Immature natural killer cell (primary cell): ENCODE results near the gene ITM2C. TPM values are rescaled to one million over a fixed set of nuclear protein-coding genes. Genes with fewer than 3 reads are reported as not detected.

Experiments used
- DNase-seq, 3 donors: peaks; one replicate each; pipeline ENCODE4 v3.0.0; 2022; ENCODE audit warnings: mixed read lengths in 1 of 3
- H3K27ac Mint-ChIP-seq, 6 donors: one replicate each; pipeline ENCODE4 v1.8.0; 2020; ENCODE audit warnings: mixed read lengths in 6 of 6, mild to moderate bottlenecking in 5 of 6, inconsistent platforms in 4 of 6, moderate library complexity in 3 of 6
- H3K27me3 Mint-ChIP-seq, 3 donors: one replicate each; pipeline ENCODE4 v1.8.0; 2020 to 2021; ENCODE audit warnings: low read depth in 3 of 3, mild to moderate bottlenecking in 3 of 3, mixed read lengths in 3 of 3, moderate library complexity in 3 of 3, inconsistent platforms in 1 of 3
- H3K36me3 Mint-ChIP-seq, 3 donors: one replicate each; pipeline ENCODE4 v1.8.0; 2020; ENCODE audit warnings: mixed read lengths in 3 of 3, inconsistent platforms in 2 of 3, mild to moderate bottlenecking in 2 of 3
- H3K4me1 Mint-ChIP-seq, 2 donors: one replicate each; pipeline ENCODE4 v1.8.0; 2020; ENCODE audit warnings: inconsistent platforms in 2 of 2, mild to moderate bottlenecking in 2 of 2, mixed read lengths in 2 of 2, moderate library complexity in 1 of 2
- H3K4me3 Mint-ChIP-seq, 5 donors: one replicate each; pipeline ENCODE4 v1.8.0; 2020; ENCODE audit warnings: mild to moderate bottlenecking in 5 of 5, mixed read lengths in 5 of 5, inconsistent platforms in 3 of 5, moderate library complexity in 3 of 5
- H3K9me3 Mint-ChIP-seq, 6 donors: one replicate each; pipeline ENCODE4 v1.8.0; 2020; ENCODE audit warnings: mild to moderate bottlenecking in 6 of 6, mixed read lengths in 6 of 6, inconsistent platforms in 4 of 6, moderate library complexity in 3 of 6
- polyA plus RNA-seq, 3 donors: library from polyadenylated mRNA; unstranded; fragments of 300-500 nt; fragmentation: Illumina TruSeq; gene quantifications; one replicate each; pipeline ENCODE4 v1.2.3, GENCODE V29; 2021

Gene ITM2C
- polyA plus RNA-seq, 3 donors from 2014 or later, result 5.3 to 23.7 (median 16.9) TPM

DNA sequence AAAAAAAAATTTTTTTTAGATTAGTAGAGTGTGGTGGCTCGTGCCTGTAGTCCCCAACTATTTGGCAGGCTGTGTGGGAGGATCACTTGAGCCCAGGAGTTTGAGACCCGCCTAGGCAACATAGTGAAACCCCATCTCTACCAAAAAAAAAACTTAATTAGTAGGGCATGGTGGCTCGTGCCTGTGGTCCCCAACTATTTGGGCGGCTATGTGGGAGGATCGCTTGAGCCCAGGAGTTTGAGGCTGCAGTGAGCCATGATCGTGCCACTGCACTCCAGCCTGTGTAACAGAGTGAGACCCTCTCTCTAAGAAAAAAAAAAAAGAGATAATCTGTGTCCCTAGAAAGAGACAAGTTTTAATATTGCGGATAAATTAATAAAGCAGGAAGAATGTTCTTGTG, 51.5 kb downstream of the ITM2C start:
- peaks cover 0 to 2% (median 0%) of the 10 kb centered on the region in 6 donors for H3K9me3 Mint-ChIP-seq
- H3K27me3 Mint-ChIP-seq, result peaks cover 2 to 21% (median 9%) of the 10 kb centered on the region in 3 donors
- no peak overlapping the region for H3K4me3 Mint-ChIP-seq
- DNase-seq, result no peak
- H3K27ac Mint-ChIP-seq, result no peak overlapping the region
- no peaks in the 10 kb centered on the region for H3K4me1 Mint-ChIP-seq
- H3K36me3 Mint-ChIP-seq, result no peaks in the 10 kb centered on the region

- DNase-seq, result no peak
- peaks cover 4 to 28% (median 10%) of the 10 kb centered on the region in 3 donors for H3K27me3 Mint-ChIP-seq
- H3K27ac Mint-ChIP-seq, result no peak overlapping the region
- no peaks in the 10 kb centered on the region for H3K36me3 Mint-ChIP-seq
- H3K4me3 Mint-ChIP-seq, result no peak overlapping the region
- H3K4me1 Mint-ChIP-seq, result no peaks in the 10 kb centered on the region
- peaks cover 0 to 2% (median 0%) of the 10 kb centered on the region in 6 donors for H3K9me3 Mint-ChIP-seq
Observed at GRCh38 chr2:230919240-230919639, 54.5 kb downstream of the ITM2C start.

DNA sequence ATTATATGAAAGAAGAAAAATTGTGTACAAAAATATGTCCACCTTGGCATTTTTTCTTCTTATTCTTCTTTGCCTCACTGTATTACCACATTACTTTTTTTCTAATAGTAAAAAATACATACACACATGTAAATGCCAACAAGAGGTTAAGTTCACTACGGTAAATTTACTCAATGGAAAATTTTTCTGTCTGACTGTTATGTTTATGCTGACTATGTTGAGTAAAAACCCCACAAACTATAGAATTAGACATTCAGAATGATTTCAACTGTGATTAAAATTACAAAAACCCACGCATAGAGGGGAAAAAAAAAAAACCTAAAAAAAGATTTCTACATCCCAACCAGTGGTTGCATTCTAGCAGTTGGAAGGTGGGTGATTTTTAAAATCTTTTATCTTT, 54.9 kb downstream of the ITM2C start:
- Mint-ChIP-seq H3K27me3 (peaks cover 8 to 32% (median 14%) of the 10 kb centered on the region in 3 donors), H3K4me3 (no peak overlapping the region)

GRCh38 chr2:230920167-230920566, 55.4 kb downstream of the ITM2C start:
- Mint-ChIP-seq H3K27ac (no peak overlapping the region), H3K4me3 (no peak overlapping the region), H3K36me3 (no peaks in the 10 kb centered on the region), H3K27me3 (peaks cover 12 to 34% (median 14%) of the 10 kb centered on the region in 3 donors), H3K9me3 (peaks cover 0 to 2% (median 0%) of the 10 kb centered on the region in 6 donors), H3K4me1 (no peaks in the 10 kb centered on the region)
- DNase-seq, result no peak

More for the DNA sequence above, 54.9 kb downstream of the ITM2C start:
- H3K9me3 Mint-ChIP-seq, result peaks cover 0 to 2% (median 0%) of the 10 kb centered on the region in 6 donors
- H3K4me1 Mint-ChIP-seq, result no peaks in the 10 kb centered on the region
- DNase-seq, result no peak
- H3K36me3 Mint-ChIP-seq, result no peaks in the 10 kb centered on the region
- no peak overlapping the region for H3K27ac Mint-ChIP-seq

DNA sequence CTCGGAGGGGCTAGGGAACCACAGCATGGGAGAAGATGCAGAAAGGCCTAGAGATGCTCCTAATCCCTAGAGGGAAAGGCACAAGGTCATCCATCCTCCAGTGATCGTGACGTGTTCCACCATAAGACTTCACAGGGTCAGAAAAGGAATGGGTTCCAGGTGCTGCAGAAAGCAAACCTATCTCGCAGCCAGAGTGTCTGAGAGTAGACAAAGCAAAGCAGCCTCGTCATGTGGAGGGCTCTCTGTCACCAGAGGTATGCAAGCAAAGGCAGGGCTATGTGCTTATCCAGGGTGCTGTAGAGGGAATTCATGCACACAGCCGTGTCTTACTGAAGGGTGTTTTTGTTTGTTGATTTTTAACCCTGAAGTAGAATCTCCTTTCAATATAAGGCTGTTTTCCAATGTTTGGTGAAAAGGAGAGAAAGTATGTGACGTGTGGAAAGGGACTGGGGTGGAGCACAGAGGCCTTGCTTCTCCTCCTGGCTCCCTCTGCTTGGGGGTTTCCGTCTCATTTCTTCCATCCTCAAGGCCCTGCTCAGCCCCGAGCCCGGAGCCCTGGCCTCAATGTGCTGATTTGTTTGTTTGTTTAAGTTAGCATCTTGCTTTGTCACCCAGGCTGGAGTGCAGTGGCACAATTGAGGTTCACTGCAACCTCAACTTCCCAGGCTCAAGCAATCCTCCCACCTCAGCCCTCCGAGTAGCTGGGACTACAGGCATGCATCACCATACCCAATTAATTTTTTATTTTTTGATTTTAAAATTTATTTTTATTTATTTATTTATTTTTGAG, 57.3 kb downstream of the ITM2C start:
- Mint-ChIP-seq H3K9me3 (peaks cover 0 to 2% (median 0%) of the 10 kb centered on the region in 6 donors), H3K27me3 (peaks cover 10 to 35% (median 14%) of the 10 kb centered on the region in 3 donors), H3K36me3 (no peaks in the 10 kb centered on the region), H3K4me1 (no peaks in the 10 kb centered on the region), H3K4me3 (no peak overlapping the region), H3K27ac (no peak overlapping the region)
- no peak for DNase-seq

DNA sequence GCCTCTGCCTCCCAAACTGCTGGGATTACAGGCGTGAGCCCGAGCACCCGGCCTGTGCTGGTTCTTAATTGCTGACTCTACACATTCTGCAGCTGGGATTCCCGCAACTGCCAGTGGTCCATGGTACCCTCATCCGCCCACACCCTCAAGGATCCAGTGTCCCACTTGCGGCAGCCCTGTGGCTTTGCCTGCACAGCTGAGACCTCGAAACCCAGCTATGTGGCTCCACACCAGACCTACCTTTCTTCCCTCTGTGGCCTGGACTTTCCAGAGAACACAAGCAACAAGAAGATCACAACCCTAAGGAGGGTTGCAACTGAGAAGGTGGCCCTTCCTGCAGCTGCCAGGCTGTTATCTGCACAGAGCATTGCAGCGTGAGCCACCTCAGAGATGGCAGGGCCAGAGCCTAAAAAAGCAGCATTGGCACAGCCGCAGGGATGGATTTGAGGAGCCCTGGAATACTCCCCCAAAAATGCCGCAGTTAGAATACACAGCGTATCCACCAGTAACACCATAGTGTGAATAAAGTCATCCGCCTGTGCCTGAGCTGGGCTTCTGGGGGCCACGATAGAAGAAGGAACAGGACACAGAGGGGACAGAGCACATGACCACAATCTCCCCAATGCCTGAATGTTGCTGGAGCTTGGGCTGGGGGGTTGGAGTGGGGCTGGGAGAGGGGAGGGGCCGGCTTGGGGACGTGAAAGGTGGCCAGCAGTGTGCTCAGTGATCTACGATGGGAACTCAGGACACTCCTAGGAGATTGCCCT, 58.4 kb downstream of the ITM2C start:
- no peak for DNase-seq
- no peaks in the 10 kb centered on the region for H3K36me3 Mint-ChIP-seq

GRCh38 chr2:230924092-230924469, 59.3 kb downstream of the ITM2C start:
- Mint-ChIP-seq H3K9me3 (peaks cover 0 to 2% (median 0%) of the 10 kb centered on the region in 6 donors), H3K36me3 (no peaks in the 10 kb centered on the region), H3K4me3 (peak overlapping the region in 1 of 5 donors; percentile 33), H3K27me3 (peaks cover 10 to 30% (median 17%) of the 10 kb centered on the region in 3 donors), H3K4me1 (no peaks in the 10 kb centered on the region), H3K27ac (no peak overlapping the region)
- no peak for DNase-seq

More for the DNA sequence above, 58.4 kb downstream of the ITM2C start:
- Mint-ChIP-seq H3K9me3 (peaks cover 0 to 2% (median 0%) of the 10 kb centered on the region in 6 donors), H3K27me3 (peaks cover 10 to 34% (median 17%) of the 10 kb centered on the region in 3 donors), H3K27ac (peak overlapping the region in 1 of 6 donors; percentile 19), H3K4me1 (no peaks in the 10 kb centered on the region), H3K4me3 (peak overlapping the region in 1 of 5 donors; percentile 46)

GRCh38 chr2:230924470-230925341, 60.0 kb downstream of the ITM2C start, which contains the start of gene GPR55:
GPR55 (minus strand) TSS chr2:230925242; CDS start chr2:230910962, 14,280 bp downstream.
- no peak for DNase-seq
- Mint-ChIP-seq H3K4me3 (peak within 1 kb of the TSS in 1 of 5 donors; percentile 50), H3K4me1 (no peaks in the 10 kb centered on the region), H3K27me3 (peaks cover 10 to 30% (median 20%) of the 10 kb centered on the region in 3 donors), H3K27ac (no peak within 1 kb of the TSS), H3K9me3 (peaks cover 0 to 2% (median 0%) of the 10 kb centered on the region in 6 donors), H3K36me3 (no peaks in the 10 kb centered on the region)

- no peak overlapping the region for H3K27ac Mint-ChIP-seq
- no peak for DNase-seq
- H3K27me3 Mint-ChIP-seq, result peaks cover 15 to 24% (median 20%) of the 10 kb centered on the region in 3 donors
- H3K9me3 Mint-ChIP-seq, result no peaks in the 10 kb centered on the region
- H3K36me3 Mint-ChIP-seq, result no peaks in the 10 kb centered on the region
- peaks cover 3 to 5% of the 10 kb centered on the region in 2 donors for H3K4me1 Mint-ChIP-seq
- peak overlapping the region in 1 of 5 donors; percentile 27 for H3K4me3 Mint-ChIP-seq
Observed at GRCh38 chr2:230925443-230925878, 60.7 kb downstream of the ITM2C start.

GRCh38 chr2:230925879-230926765, 61.4 kb downstream of the ITM2C start:
- no peak for DNase-seq
- H3K9me3 Mint-ChIP-seq, result no peaks in the 10 kb centered on the region
- H3K27me3 Mint-ChIP-seq, result peaks cover 18 to 27% (median 21%) of the 10 kb centered on the region in 3 donors
- H3K27ac Mint-ChIP-seq, result no peak overlapping the region
- no peaks in the 10 kb centered on the region for H3K36me3 Mint-ChIP-seq
- H3K4me1 Mint-ChIP-seq, result peaks cover 10 to 11% of the 10 kb centered on the region in 2 donors
- H3K4me3 Mint-ChIP-seq, result no peak overlapping the region

- Mint-ChIP-seq H3K4me3 (no peak overlapping the region), H3K27ac (no peak overlapping the region)
- DNase-seq, result no peak
Observed at GRCh38 chr2:230927711-230928341, 63.1 kb downstream of the ITM2C start.

More at GRCh38 chr2:230927711-230928341, 63.1 kb downstream of the ITM2C start:
- H3K4me1 Mint-ChIP-seq, result peaks cover 27 to 28% of the 10 kb centered on the region in 2 donors
- peaks cover 24 to 29% (median 28%) of the 10 kb centered on the region in 3 donors for H3K27me3 Mint-ChIP-seq
- no peaks in the 10 kb centered on the region for H3K36me3 Mint-ChIP-seq
- no peaks in the 10 kb centered on the region for H3K9me3 Mint-ChIP-seq
